BE2C (cell line): ENCODE results near the gene RGS11.

Experiments
- DNase-seq: peaks from one replicate; pipeline ENCODE4 v3.0.0-alpha.2; 2020
- H3K27me3 ChIP-seq: fragments of 250-450 bp; sonication (Bioruptor Pico); 2 replicates; pipeline ENCODE4 v1.5.1; 2020; ENCODE audit warnings: mild to moderate bottlenecking
- H3K36me3 ChIP-seq: fragments of 250-450 bp; sonication (Bioruptor Pico); 2 replicates; pipeline ENCODE4 v1.5.1; 2020; ENCODE audit warnings: mild to moderate bottlenecking
- H3K4me1 ChIP-seq: fragments of 250-450 bp; sonication (Bioruptor Pico); 2 replicates; pipeline ENCODE4 v1.5.1; 2020
- H3K4me3 ChIP-seq: 2 replicates; pipeline ENCODE4 v1.5.1; 2011; ENCODE audit warnings: low read depth, low read length
- H3K9me3 ChIP-seq: fragments of 250-450 bp; sonication (Bioruptor Pico); 2 replicates; pipeline ENCODE4 v1.5.1; 2020
- CTCF ChIP-seq: IDR thresholded peaks from 2 replicates; pipeline ENCODE4 v1.5.1; 2012; ENCODE audit warnings: mild to moderate bottlenecking, low read depth, low read length

RGS11 gene

GRCh38 chr16:253833-254232 is 21.9 kb downstream of the RGS11 start:
- Histone ChIP-seq H3K9me3 (no peaks in the 10 kb centered on the region), H3K4me1 (peaks cover 8% of the 10 kb centered on the region), H3K36me3 (peaks cover 7% of the 10 kb centered on the region), H3K27me3 (no peaks in the 10 kb centered on the region), H3K4me3 (no peak overlapping the region)
- no peak for DNase-seq
- no peak for TF ChIP-seq CTCF

GRCh38 chr16:252366-253337 is 23.1 kb downstream of the RGS11 start:
- H3K36me3 ChIP-seq, result peaks cover 7% of the 10 kb centered on the region
- TF ChIP-seq CTCF, result no peak
- no peak for DNase-seq
- no peaks in the 10 kb centered on the region for H3K9me3 ChIP-seq
- H3K27me3 ChIP-seq, result no peaks in the 10 kb centered on the region
- H3K4me3 ChIP-seq, result no peak overlapping the region
- H3K4me1 ChIP-seq, result peaks cover 8% of the 10 kb centered on the region

GRCh38 chr16:249431-249830 is 26.3 kb downstream of the RGS11 start:
- H3K9me3 ChIP-seq, result no peaks in the 10 kb centered on the region
- peaks cover 8% of the 10 kb centered on the region for H3K4me1 ChIP-seq
- no peaks in the 10 kb centered on the region; the same call in 1 of the 2 replicates for H3K36me3 ChIP-seq
- H3K4me3 ChIP-seq, result no peak overlapping the region
- H3K27me3 ChIP-seq, result no peaks in the 10 kb centered on the region
- TF ChIP-seq CTCF, result no peak
- DNase-seq, result no peak

GRCh38 chr16:247027-247426 is 28.7 kb downstream of the RGS11 start:
- H3K4me3 ChIP-seq, result no peak overlapping the region
- H3K4me1 ChIP-seq, result no peaks in the 10 kb centered on the region
- no peaks in the 10 kb centered on the region for H3K9me3 ChIP-seq
- H3K36me3 ChIP-seq, result no peaks in the 10 kb centered on the region; the same call in 1 of the 2 replicates
- no peak for DNase-seq
- no peak for TF ChIP-seq CTCF
- H3K27me3 ChIP-seq, result no peaks in the 10 kb centered on the region

GRCh38 chr16:245105-245504 is 30.6 kb downstream of the RGS11 start:
- TF ChIP-seq CTCF, result no peak
- H3K4me1 ChIP-seq, result no peaks in the 10 kb centered on the region

GRCh38 chr16:243348-243747 is 32.4 kb downstream of the RGS11 start:
- Histone ChIP-seq H3K36me3 (no peaks in the 10 kb centered on the region), H3K4me1 (no peaks in the 10 kb centered on the region), H3K27me3 (no peaks in the 10 kb centered on the region), H3K9me3 (no peaks in the 10 kb centered on the region), H3K4me3 (no peak overlapping the region)
- DNase-seq, result no peak
- no peak for TF ChIP-seq CTCF

More at GRCh38 chr16:245105-245504, 30.6 kb downstream of the RGS11 start:
- no peaks in the 10 kb centered on the region for H3K9me3 ChIP-seq
- no peaks in the 10 kb centered on the region for H3K27me3 ChIP-seq
- DNase-seq, result no peak
- H3K4me3 ChIP-seq, result no peak overlapping the region
- H3K36me3 ChIP-seq, result no peaks in the 10 kb centered on the region
